GM23338 (cell line): ENCODE data around the gene KIAA1549. TPM values are rescaled to one million over a fixed set of nuclear protein-coding genes. Genes with fewer than 3 reads are reported as not detected.

ENCODE experiments used
- ATAC-seq: fragments of 200-7000 bp; cut with Tn5 transposase; 3 replicates; pipeline ENCODE4 v1.9.1; 2020
- DNase-seq: peaks from one replicate; pipeline ENCODE4 v3.0.0-alpha.2; 2015; ENCODE audit warnings: low spot score
- H2AFZ ChIP-seq: fragments of 200-600 bp; sonication (generic); 2 replicates; pipeline ENCODE4 v1.8.0; 2016; ENCODE audit warnings: antibody characterized with exemption, mild to moderate bottlenecking, moderate library complexity
- H3F3A ChIP-seq: fragments of 200-600 bp; sonication (generic); replicated peaks from 2 replicates; pipeline ENCODE4 v1.8.0; 2017; ENCODE audit warnings: antibody characterized with exemption, mixed run types, low read depth
- H3K27ac ChIP-seq: fragments of 200-600 bp; sonication (generic); 2 replicates; pipeline ENCODE4 v1.6.1; 2016; ENCODE audit warnings: low read depth
- H3K27me3 ChIP-seq: fragments of 200-600 bp; sonication (generic); 2 replicates; pipeline ENCODE4 v1.8.0; 2016; ENCODE audit warnings: mild to moderate bottlenecking, mixed run types, moderate library complexity; ENCODE audit not compliant: insufficient read depth
- H3K36me3 ChIP-seq: fragments of 200-600 bp; sonication (generic); 2 replicates; pipeline ENCODE4 v1.8.0; 2016; ENCODE audit warnings: mild to moderate bottlenecking; ENCODE audit not compliant: insufficient read depth
- H3K4me1 ChIP-seq: fragments of 200-600 bp; sonication (generic); 2 replicates; pipeline ENCODE4 v1.8.0; 2016; ENCODE audit warnings: mild to moderate bottlenecking, moderate library complexity; ENCODE audit not compliant: insufficient read depth
- H3K4me2 ChIP-seq: fragments of 200-600 bp; sonication (generic); 2 replicates; pipeline ENCODE4 v1.7.1; 2017; ENCODE audit warnings: mixed run types
- H3K4me3 ChIP-seq: fragments of 200-600 bp; sonication (generic); 2 replicates; pipeline ENCODE4 v1.6.1; 2016; ENCODE audit warnings: mixed run types
- H3K79me2 ChIP-seq: fragments of 200-600 bp; sonication (generic); replicated peaks from 2 replicates; pipeline ENCODE4 v1.8.0; 2017; ENCODE audit warnings: mild to moderate bottlenecking; ENCODE audit not compliant: insufficient read depth
- H3K9me2 ChIP-seq: fragments of 200-600 bp; sonication (generic); 2 replicates; pipeline ENCODE4 v1.8.0; 2017; ENCODE audit not compliant: insufficient read depth
- H4K20me1 ChIP-seq: fragments of 200-600 bp; sonication (generic); replicated peaks from 2 replicates; pipeline ENCODE4 v1.8.0; 2017; ENCODE audit warnings: mild to moderate bottlenecking; ENCODE audit not compliant: insufficient read depth
- H3K27ac Mint-ChIP-seq: 2 replicates; pipeline ENCODE4 v1.8.0; 2020; ENCODE audit warnings: inconsistent platforms, mild to moderate bottlenecking, moderate library complexity, mixed read lengths
- H3K27me3 Mint-ChIP-seq: 3 replicates; pipeline ENCODE4 v1.8.0; 2022; ENCODE audit warnings: low read depth, mild to moderate bottlenecking, moderate library complexity, mixed read lengths, inconsistent platforms; ENCODE audit not compliant: insufficient read depth, poor library complexity
- H3K36me3 Mint-ChIP-seq: 3 replicates; pipeline ENCODE4 v1.8.0; 2021; ENCODE audit warnings: low read depth, mild to moderate bottlenecking, inconsistent platforms, moderate library complexity, mixed read lengths
- H3K4me1 Mint-ChIP-seq: 3 replicates; pipeline ENCODE4 v1.8.0; 2020; ENCODE audit warnings: mild to moderate bottlenecking, inconsistent platforms, mixed read lengths
- H3K4me3 Mint-ChIP-seq: 3 replicates; pipeline ENCODE4 v1.8.0; 2021; ENCODE audit warnings: moderate library complexity, mild to moderate bottlenecking, inconsistent platforms, mixed read lengths
- H3K9me3 Mint-ChIP-seq: 3 replicates; pipeline ENCODE4 v1.8.0; 2020; ENCODE audit warnings: moderate library complexity, mild to moderate bottlenecking, inconsistent platforms, mixed read lengths
- CREB1 ChIP-seq: fragments of 250-450 bp; sonication (Bioruptor Pico); IDR thresholded peaks from 2 replicates; pipeline ENCODE4 v1.5.0; 2020; ENCODE audit warnings: low read depth, mild to moderate bottlenecking, moderate library complexity
- EZH2 ChIP-seq: fragments of 200-600 bp; sonication (generic); IDR thresholded peaks from one replicate; pipeline ENCODE4 v1.8.0; 2017; ENCODE audit warnings: antibody characterized with exemption, mild to moderate bottlenecking, low read depth; ENCODE audit not compliant: unreplicated experiment
- JUNB ChIP-seq: IDR thresholded peaks from one replicate; pipeline ENCODE4 v1.6.1; 2016; ENCODE audit warnings: antibody characterized with exemption; ENCODE audit not compliant: unreplicated experiment
- NANOG ChIP-seq: IDR thresholded peaks from 2 replicates; pipeline ENCODE4 v1.6.1; 2016; ENCODE audit warnings: antibody characterized with exemption, borderline replicate concordance
- POLR2AphosphoS5 ChIP-seq: IDR thresholded peaks from 2 replicates; pipeline ENCODE4 v1.6.1; 2016; ENCODE audit warnings: antibody characterized with exemption, low read depth
- REST ChIP-seq: IDR thresholded peaks from one replicate; pipeline ENCODE4 v1.6.1; 2018; ENCODE audit warnings: antibody characterized with exemption; ENCODE audit not compliant: unreplicated experiment
- STAT1 ChIP-seq: IDR thresholded peaks from one replicate; pipeline ENCODE4 v1.6.1; 2016; ENCODE audit warnings: antibody characterized with exemption; ENCODE audit not compliant: unreplicated experiment
- ZNF114 ChIP-seq: fragments of 250-450 bp; sonication (Bioruptor Pico); IDR thresholded peaks from 2 replicates; pipeline ENCODE4 v1.5.0; 2020; ENCODE audit warnings: mild to moderate bottlenecking, moderate library complexity
- ZNF331 ChIP-seq: fragments of 250-450 bp; sonication (Bioruptor Pico); IDR thresholded peaks from 2 replicates; pipeline ENCODE4 v1.5.0; 2020; ENCODE audit warnings: low read depth, mild to moderate bottlenecking, moderate library complexity
- polyA plus RNA-seq: library from polyadenylated mRNA; unstranded; fragments of >200 nt; fragmentation: Nextera tagmentation; extraction: Ambion mirVana; gene quantifications from 2 replicates; pipeline ENCODE4 v1.2.1, GENCODE V29; 2016
- total RNA-seq: library from RNA; depleted of rRNA; stranded (reverse); fragments of >200 nt; shearing (Covaris generic); gene quantifications from 2 replicates; pipeline ENCODE4 v1.2.3, GENCODE V29; 2014
- TF ChIP-seq, protein P1 (sequence below): IDR thresholded peaks from 2 replicates; pipeline ENCODE4 v1.6.1; 2016; ENCODE audit warnings: antibody characterized with exemption
- TF ChIP-seq, protein P2 (sequence below): fragments of 250-450 bp; sonication (Bioruptor Pico); IDR thresholded peaks from 2 replicates; pipeline ENCODE4 v1.5.0; 2020; ENCODE audit warnings: mild to moderate bottlenecking, moderate library complexity

Gene KIAA1549
- total and polyA plus RNA-seq, 2 experiments from 2014 or later = 3.6 to 13.5 TPM

GRCh38 chr7:138879356-138879755 is 101.8 kb downstream of the KIAA1549 start (continued):
- TF ChIP-seq NANOG = no peak
- TF ChIP-seq EZH2 = no peak
- TF ChIP-seq CREB1 = no peak
- TF ChIP-seq POLR2AphosphoS5 = no peak
- no peak for TF ChIP-seq JUNB
- TF ChIP-seq ZNF331 (CRISPR knock-in tag) = no peak
- TF ChIP-seq, protein P1, sequence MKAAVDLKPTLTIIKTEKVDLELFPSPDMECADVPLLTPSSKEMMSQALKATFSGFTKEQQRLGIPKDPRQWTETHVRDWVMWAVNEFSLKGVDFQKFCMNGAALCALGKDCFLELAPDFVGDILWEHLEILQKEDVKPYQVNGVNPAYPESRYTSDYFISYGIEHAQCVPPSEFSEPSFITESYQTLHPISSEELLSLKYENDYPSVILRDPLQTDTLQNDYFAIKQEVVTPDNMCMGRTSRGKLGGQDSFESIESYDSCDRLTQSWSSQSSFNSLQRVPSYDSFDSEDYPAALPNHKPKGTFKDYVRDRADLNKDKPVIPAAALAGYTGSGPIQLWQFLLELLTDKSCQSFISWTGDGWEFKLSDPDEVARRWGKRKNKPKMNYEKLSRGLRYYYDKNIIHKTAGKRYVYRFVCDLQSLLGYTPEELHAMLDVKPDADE = no peak

DNA sequence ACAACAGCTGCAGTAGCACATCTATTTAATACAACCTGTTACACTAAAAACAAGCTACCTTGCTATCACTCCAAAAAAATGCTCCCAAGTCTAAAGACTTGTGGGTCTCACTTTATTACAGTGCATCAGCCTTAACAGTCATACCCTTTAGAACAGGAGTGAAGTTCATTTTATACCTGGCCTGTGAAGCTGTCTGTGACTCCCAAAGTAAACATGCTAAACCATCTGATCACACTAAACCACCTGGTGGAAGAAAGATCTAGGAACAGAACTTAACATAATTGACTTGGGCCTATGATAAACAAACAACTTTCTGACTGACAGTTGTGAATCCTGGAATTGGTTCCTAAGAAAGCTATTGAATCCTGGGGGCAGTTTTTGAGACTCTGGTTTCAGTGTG is 102.3 kb downstream of the KIAA1549 start:
- H3K27me3 ChIP-seq = no peaks in the 10 kb centered on the region
- no peaks in the 10 kb centered on the region for H3K36me3 ChIP-seq
- H3K27me3 Mint-ChIP-seq = peaks cover 2% of the 10 kb centered on the region
- no peaks in the 10 kb centered on the region for H4K20me1 ChIP-seq
- H3K79me2 ChIP-seq = no peaks in the 10 kb centered on the region
- no peak overlapping the region for H3K27ac ChIP-seq
- H3K4me1 ChIP-seq = no peaks in the 10 kb centered on the region
- H3K4me3 ChIP-seq = no peak overlapping the region
- no peaks in the 10 kb centered on the region for H3K9me2 ChIP-seq
- H3K4me3 Mint-ChIP-seq = no peak overlapping the region
- no peak overlapping the region for H3K27ac Mint-ChIP-seq
- H3K9me3 Mint-ChIP-seq = no peaks in the 10 kb centered on the region
- no peaks in the 10 kb centered on the region for H3F3A ChIP-seq
- no peak overlapping the region for H3K4me2 ChIP-seq
- H3K4me1 Mint-ChIP-seq = peaks cover 3% of the 10 kb centered on the region; the same call in 2 of the 3 replicates
- H2AFZ ChIP-seq = no peak overlapping the region
- H3K36me3 Mint-ChIP-seq = peaks cover 22% of the 10 kb centered on the region
- DNase-seq (no peak), ATAC-seq (no peak)
- TF ChIP-seq ZNF331 (CRISPR knock-in tag) (no peak), NANOG (no peak), EZH2 (no peak), CREB1 (no peak), POLR2AphosphoS5 (no peak), ZNF114 (CRISPR knock-in tag) (no peak), REST (no peak), STAT1 (no peak)
- TF ChIP-seq, protein P2, sequence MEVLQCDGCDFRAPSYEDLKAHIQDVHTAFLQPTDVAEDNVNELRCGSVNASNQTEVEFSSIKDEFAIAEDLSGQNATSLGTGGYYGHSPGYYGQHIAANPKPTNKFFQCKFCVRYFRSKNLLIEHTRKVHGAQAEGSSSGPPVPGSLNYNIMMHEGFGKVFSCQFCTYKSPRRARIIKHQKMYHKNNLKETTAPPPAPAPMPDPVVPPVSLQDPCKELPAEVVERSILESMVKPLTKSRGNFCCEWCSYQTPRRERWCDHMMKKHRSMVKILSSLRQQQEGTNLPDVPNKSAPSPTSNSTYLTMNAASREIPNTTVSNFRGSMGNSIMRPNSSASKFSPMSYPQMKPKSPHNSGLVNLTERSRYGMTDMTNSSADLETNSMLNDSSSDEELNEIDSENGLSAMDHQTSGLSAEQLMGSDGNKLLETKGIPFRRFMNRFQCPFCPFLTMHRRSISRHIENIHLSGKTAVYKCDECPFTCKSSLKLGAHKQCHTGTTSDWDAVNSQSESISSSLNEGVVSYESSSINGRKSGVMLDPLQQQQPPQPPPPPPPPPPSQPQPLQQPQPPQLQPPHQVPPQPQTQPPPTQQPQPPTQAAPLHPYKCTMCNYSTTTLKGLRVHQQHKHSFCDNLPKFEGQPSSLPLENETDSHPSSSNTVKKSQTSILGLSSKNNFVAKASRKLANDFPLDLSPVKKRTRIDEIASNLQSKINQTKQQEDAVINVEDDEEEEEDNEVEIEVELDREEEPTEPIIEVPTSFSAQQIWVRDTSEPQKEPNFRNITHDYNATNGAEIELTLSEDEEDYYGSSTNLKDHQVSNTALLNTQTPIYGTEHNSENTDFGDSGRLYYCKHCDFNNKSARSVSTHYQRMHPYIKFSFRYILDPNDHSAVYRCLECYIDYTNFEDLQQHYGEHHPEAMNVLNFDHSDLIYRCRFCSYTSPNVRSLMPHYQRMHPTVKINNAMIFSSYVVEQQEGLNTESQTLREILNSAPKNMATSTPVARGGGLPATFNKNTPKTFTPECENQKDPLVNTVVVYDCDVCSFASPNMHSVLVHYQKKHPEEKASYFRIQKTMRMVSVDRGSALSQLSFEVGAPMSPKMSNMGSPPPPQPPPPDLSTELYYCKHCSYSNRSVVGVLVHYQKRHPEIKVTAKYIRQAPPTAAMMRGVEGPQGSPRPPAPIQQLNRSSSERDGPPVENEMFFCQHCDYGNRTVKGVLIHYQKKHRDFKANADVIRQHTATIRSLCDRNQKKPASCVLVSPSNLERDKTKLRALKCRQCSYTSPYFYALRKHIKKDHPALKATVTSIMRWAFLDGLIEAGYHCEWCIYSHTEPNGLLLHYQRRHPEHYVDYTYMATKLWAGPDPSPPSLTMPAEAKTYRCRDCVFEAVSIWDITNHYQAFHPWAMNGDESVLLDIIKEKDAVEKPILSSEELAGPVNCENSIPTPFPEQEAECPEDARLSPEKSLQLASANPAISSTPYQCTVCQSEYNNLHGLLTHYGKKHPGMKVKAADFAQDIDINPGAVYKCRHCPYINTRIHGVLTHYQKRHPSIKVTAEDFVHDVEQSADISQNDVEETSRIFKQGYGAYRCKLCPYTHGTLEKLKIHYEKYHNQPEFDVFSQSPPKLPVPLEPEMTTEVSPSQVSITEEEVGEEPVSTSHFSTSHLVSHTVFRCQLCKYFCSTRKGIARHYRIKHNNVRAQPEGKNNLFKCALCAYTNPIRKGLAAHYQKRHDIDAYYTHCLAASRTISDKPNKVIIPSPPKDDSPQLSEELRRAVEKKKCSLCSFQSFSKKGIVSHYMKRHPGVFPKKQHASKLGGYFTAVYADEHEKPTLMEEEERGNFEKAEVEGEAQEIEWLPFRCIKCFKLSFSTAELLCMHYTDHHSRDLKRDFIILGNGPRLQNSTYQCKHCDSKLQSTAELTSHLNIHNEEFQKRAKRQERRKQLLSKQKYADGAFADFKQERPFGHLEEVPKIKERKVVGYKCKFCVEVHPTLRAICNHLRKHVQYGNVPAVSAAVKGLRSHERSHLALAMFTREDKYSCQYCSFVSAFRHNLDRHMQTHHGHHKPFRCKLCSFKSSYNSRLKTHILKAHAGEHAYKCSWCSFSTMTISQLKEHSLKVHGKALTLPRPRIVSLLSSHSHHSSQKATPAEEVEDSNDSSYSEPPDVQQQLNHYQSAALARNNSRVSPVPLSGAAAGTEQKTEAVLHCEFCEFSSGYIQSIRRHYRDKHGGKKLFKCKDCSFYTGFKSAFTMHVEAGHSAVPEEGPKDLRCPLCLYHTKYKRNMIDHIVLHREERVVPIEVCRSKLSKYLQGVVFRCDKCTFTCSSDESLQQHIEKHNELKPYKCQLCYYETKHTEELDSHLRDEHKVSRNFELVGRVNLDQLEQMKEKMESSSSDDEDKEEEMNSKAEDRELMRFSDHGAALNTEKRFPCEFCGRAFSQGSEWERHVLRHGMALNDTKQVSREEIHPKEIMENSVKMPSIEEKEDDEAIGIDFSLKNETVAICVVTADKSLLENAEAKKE (CRISPR knock-in tag) = no peak
- TF ChIP-seq, protein P1 = no peak
